Neural crest cell (in vitro differentiated cells): Measurements from ENCODE around the gene WNK1. TPM values are rescaled to one million over a fixed set of nuclear protein-coding genes. Genes with fewer than 3 reads are reported as not detected.

ENCODE experiments used
- DNase-seq: peaks from one replicate; pipeline ENCODE4 v3.0.0; 2021; ENCODE audit warnings: low read depth, mixed read lengths, low spot score
- H3K27ac Mint-ChIP-seq: one replicate; pipeline ENCODE4 v1.8.0; 2021; ENCODE audit warnings: mild to moderate bottlenecking, mixed read lengths; ENCODE audit not compliant: unreplicated experiment
- H3K27me3 Mint-ChIP-seq: 2 replicates; pipeline ENCODE4 v1.8.0; 2021; ENCODE audit warnings: low read depth, mild to moderate bottlenecking, mixed read lengths
- H3K36me3 Mint-ChIP-seq: 2 replicates; pipeline ENCODE4 v1.8.0; 2021; ENCODE audit warnings: low read depth, mild to moderate bottlenecking, mixed read lengths
- H3K4me1 Mint-ChIP-seq: 2 replicates; pipeline ENCODE4 v1.8.0; 2021; ENCODE audit warnings: mixed read lengths
- H3K4me3 Mint-ChIP-seq: one replicate; pipeline ENCODE4 v1.8.0; 2021; ENCODE audit warnings: mild to moderate bottlenecking, mixed read lengths
- H3K9me3 Mint-ChIP-seq: 2 replicates; pipeline ENCODE4 v1.8.0; 2021; ENCODE audit warnings: mixed read lengths
- total RNA-seq: library from RNA; stranded (reverse); gene quantifications from 2 replicates; pipeline ENCODE4 v1.2.1, GENCODE V29; 2021
- TF ChIP-seq, protein P1 (sequence below): fragments of 200-600 bp; sonication (generic); conservative IDR thresholded peaks from 2 replicates; pipeline ENCODE4 v1.5.0; 2021; ENCODE audit warnings: antibody characterized with exemption, mild to moderate bottlenecking

WNK1 gene
- total RNA-seq, 1 donor from 2014 or later, result 155 TPM

DNA sequence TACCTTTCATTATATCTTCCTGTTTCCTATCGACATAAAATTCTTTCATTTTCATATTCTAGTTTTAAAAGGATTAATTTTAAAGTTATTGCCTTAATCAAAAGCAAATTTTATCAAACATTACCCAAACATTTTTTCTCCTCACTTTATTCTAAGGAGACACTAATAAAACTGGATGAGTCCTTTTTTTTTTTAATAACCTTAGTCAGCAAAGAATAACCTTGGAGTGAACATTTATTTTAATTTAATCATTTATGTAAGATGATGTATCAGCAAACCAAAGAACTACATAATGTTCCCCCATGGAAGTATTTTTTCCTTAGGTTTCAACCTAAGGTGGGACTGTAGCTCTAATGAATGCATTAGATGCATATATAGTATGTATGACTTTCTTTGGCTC lies 113.2 kb downstream of the WNK1 start:
- Mint-ChIP-seq H3K4me1 (no peaks in the 10 kb centered on the region), H3K27me3 (no peaks in the 10 kb centered on the region), H3K4me3 (no peak overlapping the region), H3K9me3 (no peaks in the 10 kb centered on the region), H3K36me3 (peaks cover 10% of the 10 kb centered on the region), H3K27ac (no peak overlapping the region)
- TF ChIP-seq, protein P1, sequence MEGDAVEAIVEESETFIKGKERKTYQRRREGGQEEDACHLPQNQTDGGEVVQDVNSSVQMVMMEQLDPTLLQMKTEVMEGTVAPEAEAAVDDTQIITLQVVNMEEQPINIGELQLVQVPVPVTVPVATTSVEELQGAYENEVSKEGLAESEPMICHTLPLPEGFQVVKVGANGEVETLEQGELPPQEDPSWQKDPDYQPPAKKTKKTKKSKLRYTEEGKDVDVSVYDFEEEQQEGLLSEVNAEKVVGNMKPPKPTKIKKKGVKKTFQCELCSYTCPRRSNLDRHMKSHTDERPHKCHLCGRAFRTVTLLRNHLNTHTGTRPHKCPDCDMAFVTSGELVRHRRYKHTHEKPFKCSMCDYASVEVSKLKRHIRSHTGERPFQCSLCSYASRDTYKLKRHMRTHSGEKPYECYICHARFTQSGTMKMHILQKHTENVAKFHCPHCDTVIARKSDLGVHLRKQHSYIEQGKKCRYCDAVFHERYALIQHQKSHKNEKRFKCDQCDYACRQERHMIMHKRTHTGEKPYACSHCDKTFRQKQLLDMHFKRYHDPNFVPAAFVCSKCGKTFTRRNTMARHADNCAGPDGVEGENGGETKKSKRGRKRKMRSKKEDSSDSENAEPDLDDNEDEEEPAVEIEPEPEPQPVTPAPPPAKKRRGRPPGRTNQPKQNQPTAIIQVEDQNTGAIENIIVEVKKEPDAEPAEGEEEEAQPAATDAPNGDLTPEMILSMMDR, result no peak
- DNase-seq, result no peak

GRCh38 chr12:867905-868304 lies 115.5 kb downstream of the WNK1 start:
- no peaks in the 10 kb centered on the region for H3K4me1 Mint-ChIP-seq
- no peaks in the 10 kb centered on the region for H3K27me3 Mint-ChIP-seq
- no peak overlapping the region for H3K4me3 Mint-ChIP-seq
- H3K9me3 Mint-ChIP-seq, result no peaks in the 10 kb centered on the region
- DNase-seq, result no peak
- peaks cover 6% of the 10 kb centered on the region for H3K36me3 Mint-ChIP-seq
- TF ChIP-seq, protein P1, result no peak
- H3K27ac Mint-ChIP-seq, result no peak overlapping the region

GRCh38 chr12:868722-869121 lies 116.3 kb downstream of the WNK1 start:
- Mint-ChIP-seq H3K36me3 (peaks cover 6% of the 10 kb centered on the region), H3K4me1 (no peaks in the 10 kb centered on the region), H3K27ac (no peak overlapping the region), H3K9me3 (no peaks in the 10 kb centered on the region), H3K27me3 (no peaks in the 10 kb centered on the region), H3K4me3 (no peak overlapping the region)
- TF ChIP-seq, protein P1, result no peak
- no peak for DNase-seq

GRCh38 chr12:870378-870777 lies 118.0 kb downstream of the WNK1 start:
- Mint-ChIP-seq H3K27ac (no peak overlapping the region), H3K4me1 (no peaks in the 10 kb centered on the region), H3K4me3 (no peak overlapping the region), H3K27me3 (no peaks in the 10 kb centered on the region), H3K36me3 (peaks cover 6% of the 10 kb centered on the region), H3K9me3 (no peaks in the 10 kb centered on the region)
- DNase-seq, result no peak
- TF ChIP-seq, protein P1, result no peak

DNA sequence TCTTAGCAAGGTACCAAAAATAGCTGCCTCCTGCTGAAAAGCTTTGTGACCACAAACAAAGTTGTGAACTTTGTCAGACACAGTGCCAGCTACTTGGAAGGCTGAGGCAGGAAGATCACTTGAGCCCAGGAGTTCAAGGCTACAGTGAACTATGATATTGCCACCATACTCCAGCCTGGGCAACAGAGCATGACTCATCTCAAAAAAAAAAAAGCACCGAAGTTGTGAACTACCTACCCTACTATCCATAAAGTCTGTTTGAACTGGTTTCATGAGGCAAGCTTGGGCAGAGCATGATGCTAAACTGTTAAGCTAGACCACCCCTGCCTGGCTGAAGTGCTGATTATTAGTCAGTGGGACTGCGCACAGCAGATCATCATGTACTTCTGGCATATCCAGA lies 121.6 kb downstream of the WNK1 start:
- peaks cover 7% of the 10 kb centered on the region for H3K36me3 Mint-ChIP-seq
- H3K4me3 Mint-ChIP-seq, result no peak overlapping the region
- no peak overlapping the region for H3K27ac Mint-ChIP-seq
- H3K4me1 Mint-ChIP-seq, result no peaks in the 10 kb centered on the region
- DNase-seq, result no peak
- no peaks in the 10 kb centered on the region for H3K27me3 Mint-ChIP-seq
- H3K9me3 Mint-ChIP-seq, result no peaks in the 10 kb centered on the region
- TF ChIP-seq, protein P1, result no peak

DNA sequence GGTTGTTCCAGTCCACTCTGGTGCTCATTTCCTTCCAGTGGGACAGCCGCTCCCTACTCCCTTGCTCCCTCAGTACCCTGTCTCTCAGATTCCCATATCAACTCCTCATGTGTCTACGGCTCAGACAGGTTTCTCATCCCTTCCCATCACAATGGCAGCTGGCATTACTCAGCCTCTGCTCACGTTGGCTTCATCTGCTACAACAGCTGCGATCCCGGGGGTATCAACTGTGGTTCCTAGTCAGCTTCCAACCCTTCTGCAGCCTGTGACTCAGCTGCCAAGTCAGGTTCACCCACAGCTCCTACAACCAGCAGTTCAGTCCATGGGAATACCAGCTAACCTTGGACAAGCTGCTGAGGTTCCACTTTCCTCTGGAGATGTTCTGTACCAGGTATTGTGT lies 127.3 kb downstream of the WNK1 start:
- DNase-seq, result no peak
- no peaks in the 10 kb centered on the region for H3K27me3 Mint-ChIP-seq
- TF ChIP-seq, protein P1, result no peak
- H3K4me1 Mint-ChIP-seq, result no peaks in the 10 kb centered on the region
- no peak overlapping the region for H3K4me3 Mint-ChIP-seq
- H3K36me3 Mint-ChIP-seq, result peaks cover 15% of the 10 kb centered on the region
- no peak overlapping the region for H3K27ac Mint-ChIP-seq
- no peaks in the 10 kb centered on the region for H3K9me3 Mint-ChIP-seq
